Choroid plexus epithelial cell (primary cell): ENCODE results near the gene ST6GALNAC1.
"Not testable (repeated sequence)": the region's sequence is repeated elsewhere in the genome, so short reads cannot be mapped to it uniquely, and the experiment has no call there.

ENCODE experiments used
- DNase-seq: peaks from one replicate; pipeline ENCODE4 v3.0.0-alpha.2; 2010; ENCODE audit warnings: low read depth
- H3K4me3 ChIP-seq: 2 replicates; pipeline ENCODE4 v1.5.1; 2011; ENCODE audit warnings: low read depth, mild to moderate bottlenecking, control low read depth, low read length, moderate library complexity
- CTCF ChIP-seq: conservative IDR thresholded peaks from 2 replicates; pipeline ENCODE4 v1.5.1; 2011; ENCODE audit warnings: low read depth, mild to moderate bottlenecking, control low read depth, inconsistent platforms, low read length, moderate library complexity

ST6GALNAC1 gene

GRCh38 chr17:76623271-76624146 is 20.0 kb downstream of the ST6GALNAC1 start:
- peak; percentile 78 for TF ChIP-seq CTCF
- no peak overlapping the region for H3K4me3 ChIP-seq
- DNase-seq, result peak; percentile 77

GRCh38 chr17:76617838-76618237 is 25.7 kb downstream of the ST6GALNAC1 start:
- no peak for DNase-seq
- no peak overlapping the region for H3K4me3 ChIP-seq
- TF ChIP-seq CTCF, result no peak

- no peak overlapping the region for H3K4me3 ChIP-seq
- DNase-seq, result no peak
- TF ChIP-seq CTCF, result no peak
Observed at GRCh38 chr17:76614912-76615617, 28.5 kb downstream of the ST6GALNAC1 start.

DNA sequence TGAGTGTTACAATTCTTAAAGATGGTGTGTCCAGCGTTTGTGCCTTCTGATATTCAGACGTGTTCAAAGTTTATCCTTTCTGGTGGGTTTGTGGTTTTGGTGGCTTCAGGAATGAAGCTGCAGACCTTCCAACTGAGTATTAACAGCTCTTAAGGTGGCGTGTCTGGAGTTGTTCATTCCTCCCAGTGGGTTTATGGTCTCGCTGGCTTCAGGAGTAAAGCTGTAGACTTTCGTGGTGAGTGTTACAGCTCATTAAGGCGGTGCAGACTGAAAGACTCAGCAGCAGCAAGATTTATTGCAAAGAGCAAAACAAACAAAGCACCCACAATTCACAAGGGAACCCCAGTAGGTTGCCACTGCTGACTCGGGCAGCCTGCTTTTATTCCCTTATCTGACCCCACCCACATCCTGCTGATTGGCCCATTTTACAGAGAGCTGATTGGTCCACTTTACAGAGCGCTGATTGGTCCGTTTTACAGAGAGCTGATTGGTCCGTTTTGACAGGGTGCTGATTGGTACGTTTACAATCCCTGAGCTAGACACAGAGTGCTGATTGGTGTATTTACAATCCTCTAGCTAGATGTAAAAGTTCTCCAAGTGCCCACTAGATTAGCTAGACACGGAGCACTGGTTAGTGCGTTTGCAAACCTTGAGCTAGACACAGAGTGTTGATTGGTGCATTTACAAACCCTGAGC is 29.3 kb downstream of the ST6GALNAC1 start:
- DNase-seq, result not testable (repeated sequence)

DNA sequence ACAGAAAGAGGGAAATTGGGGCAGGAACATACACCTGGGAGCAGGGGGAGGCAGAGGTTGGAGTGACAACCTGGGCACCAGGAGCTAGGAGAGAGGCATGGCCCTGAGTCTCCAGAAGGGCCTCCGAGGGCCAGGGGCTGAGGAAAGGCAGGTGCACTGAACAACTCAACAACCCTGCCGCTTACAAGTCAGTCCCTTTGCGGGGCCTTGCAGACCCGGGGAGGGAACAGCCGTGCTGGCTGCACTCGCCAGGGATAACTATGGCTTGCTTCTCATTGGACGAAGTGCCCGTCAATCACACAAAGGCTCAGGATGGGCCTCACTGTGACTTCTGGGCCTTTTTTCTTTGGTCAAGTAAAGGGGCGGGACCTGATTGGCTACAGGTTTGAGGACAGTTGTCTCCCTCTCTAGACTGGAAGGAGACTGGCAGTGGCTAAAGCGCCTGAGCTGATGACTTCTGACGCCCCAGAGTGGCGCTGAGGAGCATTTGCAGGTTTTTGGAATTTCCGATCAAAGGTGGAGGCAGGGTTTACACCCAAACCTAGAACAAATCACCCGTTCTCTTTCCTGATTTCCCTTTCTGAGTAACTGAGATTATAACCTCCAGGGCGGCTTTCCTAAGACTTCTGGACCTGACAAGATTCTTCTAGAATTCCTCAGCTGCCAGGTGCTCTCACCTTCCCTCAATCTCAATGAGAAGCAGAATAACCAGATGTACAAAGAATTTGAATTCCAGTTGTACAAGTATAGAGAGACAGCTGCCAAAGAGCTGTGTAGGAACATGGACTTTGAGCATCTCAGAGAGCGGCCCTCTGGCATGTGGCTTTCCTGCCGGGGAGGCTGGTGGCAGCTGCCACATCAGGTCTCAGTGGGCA is 30.3 kb downstream of the ST6GALNAC1 start:
- TF ChIP-seq CTCF, result no peak
- DNase-seq, result no peak
- no peak overlapping the region for H3K4me3 ChIP-seq

More for the DNA sequence above, 29.3 kb downstream of the ST6GALNAC1 start:
- H3K4me3 ChIP-seq, result not testable (repeated sequence)

DNA sequence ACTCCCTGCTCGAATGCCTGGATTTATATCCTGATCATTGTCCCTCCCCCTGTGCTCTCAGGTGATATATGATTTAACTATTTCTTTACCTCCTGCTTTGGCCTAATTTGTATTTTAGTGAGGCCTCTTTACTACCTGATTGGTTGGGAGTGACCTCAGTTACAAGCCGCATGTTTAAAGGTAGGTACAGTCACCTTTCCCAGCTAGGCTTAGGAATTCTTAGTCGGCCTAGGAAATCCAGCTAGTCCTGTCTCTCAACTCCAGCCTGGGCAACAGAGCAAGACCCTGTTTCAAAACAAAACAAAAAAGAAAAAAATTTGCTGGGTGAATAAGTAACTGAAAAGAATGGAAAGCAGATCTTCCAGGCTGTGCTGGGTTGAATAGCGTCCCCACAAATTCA is 31.1 kb downstream of the ST6GALNAC1 start:
- no peak for DNase-seq
- no peak for TF ChIP-seq CTCF
- H3K4me3 ChIP-seq, result no peak overlapping the region

- DNase-seq, result no peak
- TF ChIP-seq CTCF, result no peak
- no peak overlapping the region for H3K4me3 ChIP-seq
Observed at GRCh38 chr17:76611758-76612157, 31.8 kb downstream of the ST6GALNAC1 start.

GRCh38 chr17:76611080-76611749 is 32.3 kb downstream of the ST6GALNAC1 start:
- H3K4me3 ChIP-seq, DNase-seq: not testable (repeated sequence)

DNA sequence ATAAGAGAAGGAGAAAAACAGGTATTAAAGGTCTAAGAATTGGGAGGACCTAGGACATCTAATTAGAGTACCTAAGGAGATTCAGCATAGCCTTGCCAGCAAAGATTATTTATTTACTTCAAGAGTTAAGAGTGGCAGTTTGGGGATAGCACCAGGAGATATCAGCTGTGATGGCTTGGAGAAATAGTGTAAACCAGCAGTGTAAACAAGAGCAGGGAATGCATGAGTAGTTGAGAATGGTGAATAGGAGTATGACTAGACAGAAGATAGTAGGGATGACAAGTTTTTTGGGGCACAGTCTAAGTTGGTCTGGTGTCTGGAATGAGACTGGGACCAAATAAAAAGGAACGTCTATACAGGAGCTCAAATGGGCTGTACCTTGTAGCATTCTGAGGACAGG is 36.9 kb downstream of the ST6GALNAC1 start:
- not testable (repeated sequence) for DNase-seq, H3K4me3 ChIP-seq
